K562 (cell line): Measurements from ENCODE around the gene MAGI2. TPM values are rescaled to one million over a fixed set of nuclear protein-coding genes. Genes with fewer than 3 reads are reported as not detected.

Experiments
- ATAC-seq: fragments of 200-7000 bp; cut with Tn5 transposase; 3 replicates; pipeline ENCODE4 v1.9.1; 2020; ENCODE audit warnings: moderate library complexity
- BruUV-seq: library from RNA; stranded (reverse); fragments of 400-500 nt; replicated peaks from 2 replicates; lab custom pipeline; 2021; lab: Mats Ljungman, UMichigan
- CTCF ChIA-PET: fragments of 300-600 bp; formaldehyde crosslinking; extraction: SDS; loops from one replicate; lab custom pipeline; 2021; ENCODE audit warnings: low intra/inter-chr PET ratio; lab: Yijun Ruan, JAX
- POLR2A ChIA-PET: fragments of 300-600, 350-650 bp; sonication (Branson Sonifier 250); formaldehyde crosslinking; extraction: SDS; loops from one replicate; lab custom pipeline; 2021; ENCODE audit warnings: antibody characterized with exemption, inconsistent platforms; lab: Yijun Ruan, JAX
- DNase-seq, 4 experiments: peaks; one replicate each; pipeline versions ENCODE4 v3.0.0 to v3.0.0-alpha.2; 2011 to 2018; ENCODE audit warnings: low spot score in 3 of 4, mixed read lengths in 3 of 4; ENCODE audit errors: extremely low read depth in 1 of 4
- FAIRE-seq: peaks from 2 replicates; lab custom pipeline; 2011; peaks lifted over from hg19 to GRCh38; lab: Jason Lieb, UNC
- H2AFZ ChIP-seq: 2 replicates; pipeline ENCODE4 v1.6.0; 2011; ENCODE audit warnings: low read depth, low read length, control low read depth, inconsistent platforms
- H3K27ac ChIP-seq: fragments of 200-600 bp; 3 replicates; pipeline ENCODE4 v1.8.0; 2011; ENCODE audit warnings: low read depth, mild to moderate bottlenecking, control low read depth, inconsistent platforms, low read length, moderate library complexity, mixed read lengths; ENCODE audit errors: extremely low read depth
- H3K27me3 ChIP-seq, 2 experiments: fragments of 300-600 bp in 1 of 2; 2 replicates in 1 of 2; 3 replicates in 1 of 2; pipeline versions ENCODE4 v1.6.0 to v1.8.0; 2011; ENCODE audit warnings: inconsistent platforms in 2 of 2, low read length in 2 of 2, mild to moderate bottlenecking in 1 of 2, mixed read lengths in 1 of 2, moderate library complexity in 1 of 2; ENCODE audit not compliant: control insufficient read depth in 2 of 2, insufficient read depth in 2 of 2
- H3K36me3 ChIP-seq: fragments of 300-600 bp; 3 replicates; pipeline ENCODE4 v1.8.0; 2011; ENCODE audit warnings: mild to moderate bottlenecking, low read length, inconsistent platforms; ENCODE audit not compliant: control insufficient read depth, insufficient read depth
- H3K4me1 ChIP-seq, 2 experiments: fragments of 200-600 bp in 1 of 2; replicated peaks in 1 of 2; 2 replicates in 1 of 2; 3 replicates in 1 of 2; pipeline versions ENCODE4 v1.5.1 to v1.8.0; 2011; ENCODE audit warnings: inconsistent platforms in 2 of 2, low read length in 2 of 2, mild to moderate bottlenecking in 1 of 2, mixed read lengths in 1 of 2, moderate library complexity in 1 of 2; ENCODE audit not compliant: control insufficient read depth in 2 of 2, insufficient read depth in 2 of 2
- H3K4me2 ChIP-seq: 2 replicates; pipeline ENCODE4 v1.6.1; 2011; ENCODE audit warnings: low read length, control low read depth, inconsistent platforms, mixed read lengths; ENCODE audit not compliant: insufficient read depth
- H3K4me3 ChIP-seq: fragments of 200-600 bp; sonication (generic), shearing (Covaris generic); 2 replicates; pipeline ENCODE4 v1.5.1; 2016; ENCODE audit warnings: control low read depth, inconsistent platforms
- H3K79me2 ChIP-seq: fragments of 200-600 bp; 3 replicates; pipeline ENCODE4 v1.8.0; 2011; ENCODE audit warnings: low read length, inconsistent platforms; ENCODE audit not compliant: control insufficient read depth, insufficient read depth
- H3K9ac ChIP-seq, 2 experiments: 2 replicates each; pipeline versions ENCODE4 v1.6.0 to v1.6.1; 2011; ENCODE audit warnings: low read depth in 2 of 2, low read length in 2 of 2, control low read depth in 1 of 2, inconsistent platforms in 1 of 2, mild to moderate bottlenecking in 1 of 2, mixed read lengths in 1 of 2; ENCODE audit not compliant: insufficient read depth in 1 of 2
- H3K9me1 ChIP-seq: one replicate; pipeline ENCODE4 v1.6.0; 2011; ENCODE audit warnings: inconsistent platforms, mild to moderate bottlenecking, low read length, moderate library complexity; ENCODE audit not compliant: control insufficient read depth, insufficient read depth
- H3K9me3 ChIP-seq: replicated peaks from 2 replicates; pipeline ENCODE4 v1.5.1; 2011; ENCODE audit warnings: low read depth, low read length, inconsistent platforms; ENCODE audit not compliant: control insufficient read depth, insufficient read depth
- H4K20me1 ChIP-seq: replicated peaks from 2 replicates; pipeline ENCODE4 v1.6.1; 2011; ENCODE audit warnings: low read length, inconsistent platforms, mixed read lengths; ENCODE audit not compliant: control insufficient read depth, insufficient read depth
- CAMTA2 ChIP-seq: fragments of 250-450 bp; sonication (Bioruptor Pico); conservative IDR thresholded peaks from 2 replicates; pipeline ENCODE4 v1.5.1; 2022
- NKRF ChIP-seq: fragments of 450-650 bp; IDR thresholded peaks from 2 replicates; pipeline ENCODE4 v1.6.1; 2016; ENCODE audit warnings: borderline replicate concordance
- RBM22 ChIP-seq: fragments of 200-400 bp; formaldehyde crosslinking; IDR thresholded peaks from 2 replicates; pipeline ENCODE4 v1.6.1; 2018; ENCODE audit warnings: low read length, low read depth; ENCODE audit not compliant: poor library complexity, severe bottlenecking
- RERE ChIP-seq: sonication (generic); formaldehyde crosslinking; IDR thresholded peaks from 2 replicates; pipeline ENCODE4 v1.8.0; 2023; ENCODE audit warnings: missing genetic modification reagents, mild to moderate bottlenecking, borderline replicate concordance
- TRIM28 ChIP-seq: fragments of 450-650 bp; IDR thresholded peaks from 2 replicates; pipeline ENCODE4 v1.6.1; 2017
- ZBTB34 ChIP-seq: fragments of 250-450 bp; sonication (Bioruptor Pico); IDR thresholded peaks from 2 replicates; pipeline ENCODE4 v1.8.0; 2021; ENCODE audit warnings: mild to moderate bottlenecking, moderate library complexity
- WGBS: fragments of 100-300 bp; shearing (Covaris generic); methylation state at CpG from one replicate; pipeline ENCODE4 v1.1.6; 2016; ENCODE audit warnings: low coverage, mixed read lengths; ENCODE audit not compliant: insufficient coverage; ENCODE audit errors: missing lambda C conversion rate; 5-methylcytosine and 5-hydroxymethylcytosine counted together
- in situ Hi-C: fragments of 300-500 bp; cut with MboI; formaldehyde crosslinking; loops from 4 replicates; pipeline ENCODE4 v1.15.0; 2018; ENCODE audit warnings: inconsistent platforms, mixed read lengths
- intact Hi-C: fragments of 100-400 bp; cut with micrococcal nuclease; formaldehyde crosslinking; loops from 2 replicates; pipeline ENCODE4 v1.14.2; 2022
- polyA plus RNA-seq, 8 experiments: library from polyadenylated mRNA; depleted of rRNA in 4 of 8; stranded (reverse) in 5 of 8; unstranded in 3 of 8; fragments of >200 nt; fragmentation: Nextera tagmentation in 2 of 8; fragmentation: Illumina TruSeq in 1 of 8; extraction: Ambion mirVana in 2 of 8; extraction: Trizol in 1 of 8; gene quantifications; 2 replicates each; pipeline versions ENCODE4 v1.2.1 to v1.2.3, GENCODE V29; 2011 to 2014; ENCODE audit warnings: inconsistent platforms in 1 of 8, missing spikeins in 1 of 8
- total RNA-seq, 7 experiments: library from RNA; depleted of rRNA in 6 of 7; stranded (reverse); fragments of >200 nt in 6 of 7; fragmentation: Illumina TruSeq in 2 of 7; extraction: Trizol in 2 of 7; gene quantifications; 2 replicates each; pipeline versions ENCODE4 v1.2.1 to v1.2.3, GENCODE V29; 2011 to 2021; ENCODE audit warnings: low replicate concordance in 1 of 7

MAGI2 gene
- total and polyA plus RNA-seq, 9 of the 15 experiments (the other 6 are each of a cell fraction or from before 2014, with no cell fraction given), result 0.27 to 1.4 (median 0.70) TPM

DNA sequence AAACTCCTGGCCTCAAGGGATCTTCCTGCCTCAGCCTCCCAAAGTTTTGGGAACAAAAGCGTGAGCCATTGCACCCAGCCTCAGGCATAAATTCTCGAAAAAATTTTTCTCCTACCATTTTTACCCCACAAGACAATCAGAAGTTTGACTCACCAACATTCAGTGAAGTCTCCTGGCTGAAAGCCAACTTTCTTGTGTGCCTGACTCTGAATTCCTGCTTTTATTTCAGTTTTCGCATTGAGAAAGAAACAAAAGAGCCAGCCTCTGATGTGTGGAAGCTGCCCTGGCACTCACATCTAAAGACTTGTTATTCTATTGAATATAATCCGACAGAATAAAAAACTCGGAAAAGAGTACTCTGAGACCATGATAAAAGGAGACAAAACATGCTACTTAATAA lies 402.9 kb downstream of the MAGI2 start:
- BruUV-seq, result no TSS peak
- H3K4me1 ChIP-seq, result no peaks in the 10 kb centered on the region
- 0% methylated on average over 5 of the region's 5 CpGs for WGBS

More for the DNA sequence above, 402.9 kb downstream of the MAGI2 start:
- ATAC-seq (no peak), DNase-seq (no peak), FAIRE-seq (no peak)
- ChIA-PET CTCF (no interaction called here), POLR2A (no interaction called here)
- TF ChIP-seq RERE (CRISPR knock-in tag) (no peak), TRIM28 (no peak), NKRF (no peak), ZBTB34 (CRISPR knock-in tag) (no peak), RBM22 (no peak), CAMTA2 (CRISPR knock-in tag) (no peak)
- no peak overlapping the region for H3K4me2 ChIP-seq
- no peaks in the 10 kb centered on the region for H3K27me3 ChIP-seq
- no peaks in the 10 kb centered on the region for H3K9me1 ChIP-seq
- in situ Hi-C loops (no loop called here), intact Hi-C loops (no loop called here)
- no peak overlapping the region for H3K9ac ChIP-seq
- H3K9me3 ChIP-seq, result peaks cover 2% of the 10 kb centered on the region; the same call in 1 of the 2 replicates
- H2AFZ ChIP-seq, result no peak overlapping the region
- no peaks in the 10 kb centered on the region for H3K36me3 ChIP-seq
- no peaks in the 10 kb centered on the region for H3K79me2 ChIP-seq
- H3K4me3 ChIP-seq, result no peak overlapping the region
- no peaks in the 10 kb centered on the region for H4K20me1 ChIP-seq
- no peak overlapping the region for H3K27ac ChIP-seq
